Measurements from ENCODE around the gene INHBB.

Gene INHBB

DNA sequence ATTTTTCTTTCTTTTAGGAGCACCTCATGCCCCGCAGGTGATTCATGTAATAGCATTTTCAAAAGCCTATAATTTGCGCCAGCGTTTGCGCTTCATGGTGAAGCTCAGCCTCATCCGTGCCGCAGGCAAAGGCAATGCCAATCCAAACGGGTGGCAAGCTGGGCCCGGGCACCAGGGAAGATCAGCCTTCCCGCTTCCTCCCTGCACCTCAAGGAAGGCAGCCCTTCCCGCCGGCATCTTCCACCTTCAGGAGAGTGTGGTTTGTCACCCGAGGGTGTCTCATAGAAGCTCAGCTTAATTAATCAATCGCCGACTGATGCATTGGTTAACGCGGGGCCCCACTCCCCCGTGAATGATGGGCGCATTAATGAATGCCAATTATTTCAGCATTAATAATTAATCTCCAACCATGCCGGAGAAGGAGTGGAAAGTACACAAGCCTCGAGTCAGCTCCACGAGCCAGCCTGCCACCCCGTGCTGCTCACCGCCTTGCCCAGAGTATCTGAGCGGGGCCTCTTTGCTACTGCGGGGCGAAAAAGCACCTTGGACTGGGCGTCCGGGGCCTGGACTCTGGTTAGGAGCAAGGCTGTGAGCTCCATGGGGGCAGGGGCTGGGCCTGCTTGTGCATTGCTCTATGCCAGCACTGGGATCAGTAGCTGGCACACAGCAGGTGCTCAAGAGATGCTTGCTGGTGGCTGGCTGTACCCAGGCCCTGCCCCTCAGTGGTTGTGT lies 13.0 kb downstream of the INHBB start:
- DNase-seq (ENCODE audit: low spot score) = no peak

- no peak for DNase-seq (ENCODE audit: low spot score)
Measured at GRCh38 chr2:120360307-120360855, 14.4 kb downstream of the INHBB start.

GRCh38 chr2:120362926-120363325 lies 17.0 kb downstream of the INHBB start:
- no peak for DNase-seq (ENCODE audit: low spot score)

DNA sequence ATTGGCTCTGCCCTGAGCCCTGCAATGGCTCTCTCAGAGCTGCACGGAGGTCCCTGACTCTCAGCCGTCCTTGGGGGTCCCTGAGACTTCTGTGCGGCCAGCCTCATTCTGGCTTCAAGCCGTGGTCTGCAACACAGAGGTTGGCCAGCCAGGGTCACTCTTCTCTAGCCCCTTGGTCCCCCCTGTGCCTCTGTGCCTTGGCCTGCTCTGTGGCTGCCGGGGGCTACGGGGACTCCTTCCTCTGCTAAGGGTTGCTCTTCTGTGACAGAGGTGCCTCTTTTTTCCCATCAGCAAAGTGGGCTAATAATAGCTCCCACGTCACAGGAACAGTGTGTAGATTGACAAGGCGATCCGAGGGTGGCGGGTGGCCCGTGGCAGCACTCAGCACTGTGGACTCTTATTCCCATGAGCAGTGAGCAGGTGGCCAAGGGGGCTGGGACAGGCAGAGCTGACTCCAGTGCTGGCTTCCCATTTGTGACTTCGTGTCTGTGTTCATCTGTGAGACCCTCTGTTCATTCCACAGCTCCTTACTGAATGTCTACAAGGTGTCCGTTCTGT lies 19.4 kb downstream of the INHBB start:
- DNase-seq (ENCODE audit: low spot score) = no peak

DNA sequence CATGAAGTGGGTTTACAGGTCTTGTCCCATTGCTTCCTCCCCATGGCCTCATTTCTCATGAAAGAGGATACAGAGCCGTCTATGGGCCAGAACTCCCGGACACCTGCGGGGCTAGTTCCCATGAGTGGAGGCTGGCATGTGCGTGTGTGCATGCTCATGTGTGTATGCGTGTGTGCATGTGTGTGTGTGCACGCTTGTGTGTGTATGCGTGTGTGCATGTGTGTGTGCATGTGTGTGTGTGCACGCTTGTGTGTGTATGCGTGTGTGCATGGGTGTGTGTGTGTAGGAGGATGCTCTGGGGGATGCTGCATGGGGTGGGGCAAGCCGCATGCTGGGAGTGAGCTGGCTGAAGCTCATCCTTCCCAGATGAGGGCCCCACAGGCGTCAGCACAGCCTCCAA lies 20.8 kb downstream of the INHBB start:
- no peak for DNase-seq (ENCODE audit: low spot score)

DNA sequence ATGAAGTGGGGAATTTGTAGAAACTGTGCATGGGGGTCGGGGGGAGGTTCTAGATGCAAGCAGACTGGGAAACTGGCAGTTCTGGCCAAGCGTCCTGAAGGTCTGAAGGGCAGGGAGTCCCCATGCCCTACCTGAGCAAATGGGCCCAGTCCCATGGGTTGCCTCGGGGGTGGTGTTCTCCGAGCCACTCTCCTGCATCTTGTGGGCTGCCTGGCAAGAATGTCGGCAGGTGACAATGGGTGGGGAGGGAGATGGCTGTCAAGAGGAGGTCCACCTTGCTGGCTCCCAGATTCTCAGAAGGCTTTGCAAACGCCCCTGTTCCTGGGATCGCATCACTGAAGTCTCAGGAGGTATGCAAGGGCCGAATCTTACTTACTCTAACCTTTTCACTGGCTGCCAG lies 21.3 kb downstream of the INHBB start:
- no peak for DNase-seq (ENCODE audit: low spot score)

DNA sequence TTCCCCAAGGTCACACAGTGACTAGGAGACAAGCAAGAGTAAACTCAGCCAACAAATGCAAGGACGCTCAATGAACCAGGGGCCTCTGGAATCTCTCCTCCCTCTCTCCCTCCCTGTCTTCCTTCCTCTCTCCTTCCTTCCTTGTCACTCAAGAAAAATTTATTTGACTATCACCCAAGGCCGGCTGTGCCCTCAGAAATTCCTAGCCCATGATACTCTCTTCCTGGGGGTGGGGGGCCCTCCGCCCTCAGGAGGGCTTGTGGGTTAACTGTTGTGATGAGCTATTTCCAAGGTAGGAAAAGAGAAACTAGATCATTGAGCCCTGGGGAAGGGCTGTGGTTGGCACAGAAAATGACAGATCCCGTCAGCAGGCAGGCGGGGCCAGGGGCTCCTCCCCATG lies 21.7 kb downstream of the INHBB start:
- DNase-seq (ENCODE audit: low spot score) = no peak

DNA sequence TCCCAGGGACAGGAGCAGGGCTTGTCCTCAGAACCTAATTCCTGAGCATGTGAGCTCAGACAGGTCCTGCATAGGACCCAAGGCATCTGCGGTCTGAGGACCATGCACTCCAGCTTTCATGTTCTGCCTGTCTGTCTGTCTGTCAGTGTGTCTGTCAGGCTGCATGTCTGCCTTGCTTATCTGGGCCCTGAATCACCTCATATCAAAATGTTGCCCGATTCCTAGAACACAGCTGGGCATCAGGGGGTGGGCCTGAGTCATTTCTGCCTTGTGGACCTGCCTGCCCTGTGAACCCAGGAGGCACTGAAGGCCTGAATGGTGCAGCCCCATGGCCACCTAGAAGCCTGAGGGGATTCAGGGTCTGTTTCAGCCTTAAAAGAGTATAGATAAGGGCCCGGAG lies 22.1 kb downstream of the INHBB start:
- no peak for DNase-seq (ENCODE audit: low spot score)

DNA sequence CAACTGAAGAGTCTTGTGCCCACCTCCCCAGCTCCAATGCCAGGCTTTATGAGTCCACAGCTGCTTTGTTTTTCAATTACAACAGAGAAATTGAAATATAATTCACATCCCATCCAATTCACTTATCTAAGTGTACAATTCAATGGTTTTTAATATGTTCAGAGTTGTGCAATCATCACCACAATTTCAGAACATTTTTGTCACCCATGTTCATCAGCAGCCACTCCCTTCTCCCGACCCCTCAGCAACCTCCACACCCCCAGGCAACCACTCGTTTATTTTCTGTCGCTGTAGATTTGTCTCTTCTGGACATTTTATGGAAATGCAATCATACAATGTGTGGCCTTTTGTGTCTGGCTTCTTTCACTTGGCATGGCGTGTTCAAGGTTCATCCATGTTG lies 23.3 kb downstream of the INHBB start:
- DNase-seq (ENCODE audit: low spot score) = no peak

GRCh38 chr2:120371969-120372625 lies 26.2 kb downstream of the INHBB start:
- no peak for DNase-seq (ENCODE audit: low spot score)

DNA sequence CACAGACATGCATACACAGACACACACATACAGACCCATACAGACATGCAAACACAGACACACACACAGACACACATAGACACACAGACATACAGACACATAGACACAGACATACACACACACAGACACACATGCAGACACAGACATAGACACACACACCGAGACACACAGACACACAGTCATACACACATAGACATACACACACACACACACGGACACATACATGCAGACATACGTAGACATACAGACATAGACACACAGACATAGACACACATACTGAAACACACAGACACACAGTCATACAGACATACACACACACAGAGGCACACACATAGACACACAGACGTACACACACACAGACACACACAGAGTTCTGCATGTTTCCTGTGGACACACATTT lies 26.9 kb downstream of the INHBB start:
- DNase-seq (ENCODE audit: low spot score) = no peak

DNA sequence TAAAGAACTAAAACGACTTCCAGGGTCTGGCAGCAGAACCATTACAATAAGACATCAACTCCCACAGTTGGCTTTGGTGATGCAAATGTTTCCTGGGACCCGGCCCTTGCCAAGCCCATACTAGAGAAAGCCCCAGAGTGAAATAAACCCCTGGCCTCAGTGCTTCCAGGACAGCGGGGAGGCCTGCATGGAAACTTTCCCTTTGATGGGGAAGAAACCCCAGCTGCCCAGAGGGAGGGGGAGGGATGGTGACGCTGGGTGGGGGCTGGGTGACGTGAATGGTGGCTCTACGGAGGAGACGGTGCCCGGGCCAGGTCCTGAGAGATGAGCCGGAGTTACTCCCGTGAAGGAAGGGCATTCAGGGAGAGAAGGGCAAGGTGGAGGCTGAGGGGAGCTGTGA lies 27.5 kb downstream of the INHBB start:
- DNase-seq (ENCODE audit: low spot score) = no peak

DNA sequence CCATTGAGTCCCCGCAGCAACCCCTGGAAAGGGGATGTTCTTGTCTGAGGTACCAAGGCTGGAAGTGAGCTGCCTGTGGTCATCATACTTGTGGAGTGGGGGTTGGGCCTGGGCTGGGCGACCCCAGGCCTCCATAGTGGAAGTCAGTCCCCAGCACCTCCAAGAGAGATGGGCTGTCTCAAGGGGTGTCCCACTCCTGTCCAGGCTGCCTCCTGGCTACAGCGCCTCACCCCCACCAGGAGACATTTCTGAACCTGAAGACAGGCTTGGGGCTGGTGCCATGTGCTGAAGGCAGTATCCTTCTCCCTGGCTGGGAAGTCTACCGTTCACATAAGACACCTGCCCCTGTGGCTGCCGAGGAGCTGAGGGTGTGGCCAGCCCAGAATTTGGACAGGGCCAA lies 28.9 kb downstream of the INHBB start:
- DNase-seq (ENCODE audit: low spot score) = no peak

- no peak for DNase-seq (ENCODE audit: low spot score)
Measured at GRCh38 chr2:120375251-120376020, 29.5 kb downstream of the INHBB start.

- no peak for DNase-seq (ENCODE audit: low spot score)
Measured at GRCh38 chr2:120376101-120376500, 30.2 kb downstream of the INHBB start.

DNA sequence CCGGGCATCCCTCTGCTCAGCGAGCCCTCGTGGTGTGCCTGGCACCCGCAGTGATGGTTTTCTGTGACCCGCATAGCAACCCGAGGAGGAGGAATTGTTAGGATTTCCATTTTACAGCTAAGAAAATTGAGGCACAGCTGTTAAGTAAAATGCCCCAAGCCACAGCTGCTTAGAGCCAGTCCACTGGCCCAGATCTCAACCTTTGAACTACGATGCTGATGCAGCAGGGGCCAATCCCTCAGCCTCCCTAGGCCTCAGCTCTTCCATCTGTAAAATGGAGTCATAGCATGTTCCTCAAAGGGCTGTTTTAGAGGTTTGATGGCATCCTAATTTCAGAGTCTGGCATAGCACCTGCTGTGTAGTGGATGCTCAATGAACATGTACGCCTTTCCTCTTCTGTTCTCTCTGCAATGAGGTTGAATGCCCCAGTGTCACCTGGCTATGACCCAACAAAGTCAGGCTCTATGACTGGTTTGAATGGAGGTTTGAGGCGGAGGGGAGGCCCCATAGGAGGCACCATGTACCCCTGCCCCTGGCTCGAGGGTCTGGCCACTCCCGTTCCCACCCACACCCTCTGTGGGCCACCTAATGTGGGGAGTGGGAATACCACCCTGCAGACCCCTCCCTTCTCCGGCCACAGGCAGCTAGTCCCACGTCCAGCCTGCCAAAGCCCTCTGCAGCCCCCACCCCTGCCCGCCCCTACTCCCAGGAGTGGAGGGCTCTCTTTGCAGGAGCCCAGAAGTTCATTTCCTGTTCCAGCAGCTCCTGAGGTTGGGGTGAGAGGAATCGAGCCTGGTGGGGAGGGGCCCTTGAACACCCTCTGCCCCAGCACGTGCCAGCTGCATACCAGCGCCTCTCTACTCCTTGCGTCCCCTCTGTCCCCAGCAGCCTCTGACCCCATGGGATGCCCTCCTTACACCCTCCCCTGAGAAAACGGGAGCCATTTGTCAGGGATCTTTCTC lies 31.0 kb downstream of the INHBB start:
- DNase-seq (ENCODE audit: low spot score) = no peak

DNA sequence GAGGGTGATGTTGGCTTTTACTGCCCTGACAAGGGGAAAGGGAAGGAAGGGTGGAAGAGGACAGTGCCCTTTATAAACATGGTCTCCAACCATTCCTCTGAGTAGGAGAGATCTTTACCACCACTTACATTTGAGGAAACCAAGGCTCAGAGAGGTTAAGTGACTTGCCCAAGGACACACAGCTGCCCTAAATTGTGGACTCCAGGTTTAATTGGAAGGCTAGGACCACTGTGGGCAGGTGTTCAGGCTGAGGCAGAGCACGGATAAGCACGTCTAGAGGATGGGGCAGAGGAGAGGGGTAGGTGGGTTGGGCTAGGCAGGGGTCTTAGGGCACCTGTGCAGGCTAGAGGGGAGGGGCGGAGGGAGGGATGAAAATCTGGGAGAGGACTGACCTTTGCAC lies 32.7 kb downstream of the INHBB start:
- DNase-seq (ENCODE audit: low spot score) = no peak

DNA sequence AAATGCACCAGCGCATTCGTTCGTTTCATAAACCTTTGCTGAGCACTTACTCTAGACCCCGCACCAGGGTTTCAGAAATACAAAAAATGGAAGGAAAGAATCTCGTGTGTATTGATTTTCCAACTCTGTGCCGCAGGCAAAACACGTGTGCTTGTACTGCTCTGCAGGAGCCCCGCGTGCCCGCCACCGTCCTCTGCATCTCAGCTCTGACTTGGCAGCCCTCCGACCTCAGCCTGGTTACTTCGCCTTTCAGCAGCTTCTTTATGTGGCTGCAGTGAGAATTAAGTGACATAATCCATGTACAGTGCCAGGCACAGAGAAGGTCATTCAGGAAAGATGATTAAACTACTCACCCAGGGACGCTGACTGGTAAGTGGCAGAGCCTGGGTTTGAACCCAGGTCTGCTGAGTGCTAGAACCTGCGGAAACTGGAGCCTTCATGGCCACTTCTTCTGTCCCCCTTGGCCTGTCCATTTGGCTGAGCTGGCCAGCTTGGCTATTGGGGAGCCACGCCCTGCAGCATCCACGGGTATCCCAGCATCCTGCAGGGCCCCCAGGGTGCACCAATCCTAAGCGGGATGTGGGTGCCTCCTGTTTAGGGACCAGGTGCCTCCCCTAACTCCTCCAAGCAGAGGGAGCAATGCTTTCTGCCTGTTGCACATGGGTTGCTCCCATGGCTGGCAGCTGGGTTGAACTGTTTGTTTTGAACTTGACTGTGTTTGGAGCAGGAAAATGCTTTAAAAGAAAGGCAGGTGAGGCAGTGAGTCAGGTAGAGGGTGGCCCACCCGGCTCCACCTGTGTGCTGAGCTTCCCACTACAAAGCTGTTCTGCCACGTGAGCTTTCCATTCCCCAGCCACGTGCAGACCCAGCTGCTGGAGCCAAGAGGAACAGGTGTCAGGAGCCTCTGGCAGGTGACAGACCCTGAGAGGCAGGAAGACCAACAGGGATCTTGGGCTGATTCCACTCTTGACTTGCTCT lies 34.3 kb downstream of the INHBB start:
- DNase-seq (ENCODE audit: low spot score) = no peak

DNA sequence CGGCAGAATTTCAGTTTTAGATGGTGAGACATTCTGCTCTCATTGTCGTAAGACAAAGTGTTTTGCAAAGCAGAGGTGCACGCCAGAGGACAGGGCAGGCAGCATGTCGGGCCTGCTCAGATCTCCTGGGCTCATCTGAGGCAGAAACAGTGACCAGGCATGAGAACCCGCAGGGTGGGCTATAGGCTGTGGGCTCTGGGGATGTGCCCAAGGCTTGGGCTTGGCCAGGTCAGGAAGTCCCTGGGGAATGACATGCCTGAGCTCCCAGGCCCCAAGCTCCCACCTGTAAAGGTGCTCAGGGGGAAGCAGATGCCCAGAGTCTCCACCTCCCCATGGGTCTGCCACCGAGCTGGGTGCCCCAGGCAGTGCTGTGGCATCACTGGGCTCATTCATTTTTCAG lies 35.3 kb downstream of the INHBB start:
- no peak for DNase-seq (ENCODE audit: low spot score)

GRCh38 chr2:120381661-120382060 lies 35.7 kb downstream of the INHBB start:
- no peak for DNase-seq (ENCODE audit: low spot score)
